IMR-90 (cell line): Measurements from ENCODE around the gene FAR2. TPM values are rescaled to one million over a fixed set of nuclear protein-coding genes. Genes with fewer than 3 reads are reported as not detected.

Experiments used
- ATAC-seq: fragments of 200-7000 bp; cut with Tn5 transposase; 2 replicates; pipeline ENCODE4 v1.9.1; 2020; ENCODE audit warnings: low read depth, mild to moderate bottlenecking, moderate library complexity
- BruUV-seq: library from RNA; stranded (reverse); fragments of 400-500 nt; replicated peaks from 2 replicates; lab custom pipeline; 2021; lab: Mats Ljungman, UMichigan
- CTCF ChIA-PET: fragments of 300-600 bp; formaldehyde crosslinking; extraction: SDS; loops from one replicate; lab custom pipeline; 2021; ENCODE audit warnings: antibody characterized with exemption; lab: Yijun Ruan, JAX
- POLR2A ChIA-PET: fragments of 300-600 bp; sonication (Branson Sonifier 250); formaldehyde crosslinking; loops from one replicate; lab custom pipeline; 2022; ENCODE audit warnings: antibody characterized with exemption; ENCODE audit not compliant: unreplicated experiment; lab: Charles Lee
- DNase-seq: peaks from one replicate; pipeline ENCODE4 v3.0.0; 2013
- H2AFZ ChIP-seq: replicated peaks from 2 replicates; pipeline ENCODE3; 2013; ENCODE audit warnings: low read length, mild to moderate bottlenecking; ENCODE audit not compliant: poor library complexity
- H2AK5ac ChIP-seq: 2 replicates; pipeline ENCODE4 v1.6.1; 2013; ENCODE audit warnings: low read depth, low read length, inconsistent platforms
- H2AK9ac ChIP-seq: replicated peaks from 2 replicates; pipeline ENCODE3; 2013; ENCODE audit warnings: mild to moderate bottlenecking, low read depth, low read length, moderate library complexity; ENCODE audit not compliant: poor library complexity
- H2BK120ac ChIP-seq: 2 replicates; pipeline ENCODE4 v1.6.1; 2013; ENCODE audit warnings: low read depth, low read length, inconsistent platforms
- H2BK15ac ChIP-seq: 3 replicates; pipeline ENCODE4 v1.6.1; 2013; ENCODE audit warnings: low read depth, low read length, inconsistent platforms
- H2BK20ac ChIP-seq: 2 replicates; pipeline ENCODE4 v1.6.1; 2013; ENCODE audit warnings: low read depth, mild to moderate bottlenecking, inconsistent platforms, low read length, moderate library complexity
- H2BK5ac ChIP-seq: 2 replicates; pipeline ENCODE4 v1.6.1; 2013; ENCODE audit warnings: mild to moderate bottlenecking, low read depth, low read length, inconsistent platforms; ENCODE audit not compliant: poor library complexity, severe bottlenecking
- H3K14ac ChIP-seq: replicated peaks from 2 replicates; pipeline ENCODE4 v1.6.1; 2013; ENCODE audit warnings: low read depth, low read length, inconsistent platforms
- H3K18ac ChIP-seq: 2 replicates; pipeline ENCODE4 v1.6.1; 2013; ENCODE audit warnings: low read depth, low read length, control low read depth
- H3K23ac ChIP-seq: 2 replicates; pipeline ENCODE4 v1.6.1; 2013; ENCODE audit warnings: low read depth, low read length, inconsistent platforms
- H3K27ac ChIP-seq: 2 replicates; pipeline ENCODE4 v1.5.1; 2013; ENCODE audit warnings: mild to moderate bottlenecking, control low read depth, low read length; ENCODE audit not compliant: insufficient read depth
- H3K27me3 ChIP-seq: 2 replicates; pipeline ENCODE4 v1.6.1; 2013; ENCODE audit warnings: low read length; ENCODE audit not compliant: control insufficient read depth, insufficient read depth
- H3K36me3 ChIP-seq: 2 replicates; pipeline ENCODE4 v1.6.1; 2013; ENCODE audit warnings: low read length, mixed read lengths; ENCODE audit not compliant: control insufficient read depth, insufficient read depth
- H3K4ac ChIP-seq: 2 replicates; pipeline ENCODE4 v1.6.1; 2013; ENCODE audit warnings: low read depth, low read length, inconsistent platforms
- H3K4me1 ChIP-seq: 2 replicates; pipeline ENCODE4 v1.6.1; 2013; ENCODE audit warnings: low read length, mixed read lengths; ENCODE audit not compliant: control insufficient read depth, insufficient read depth
- H3K4me2 ChIP-seq: 2 replicates; pipeline ENCODE4 v1.6.1; 2013; ENCODE audit warnings: low read depth, mild to moderate bottlenecking, control low read depth, low read length, moderate library complexity
- H3K4me3 ChIP-seq: 2 replicates; pipeline ENCODE4 v1.5.1; 2013; ENCODE audit warnings: low read depth, mild to moderate bottlenecking, control low read depth, low read length, moderate library complexity; ENCODE audit not compliant: insufficient read depth
- H3K56ac ChIP-seq: 2 replicates; pipeline ENCODE4 v1.6.1; 2013; ENCODE audit warnings: low read length, inconsistent platforms; ENCODE audit not compliant: insufficient read depth; ENCODE audit errors: extremely low read depth
- H3K79me1 ChIP-seq, 2 experiments: 2 replicates each; pipeline ENCODE4 v1.6.1; 2013; ENCODE audit warnings: low read length in 2 of 2, inconsistent platforms in 1 of 2, low read depth in 1 of 2
- H3K9ac ChIP-seq: 2 replicates; pipeline ENCODE4 v1.6.1; 2013; ENCODE audit warnings: low read depth, low read length, control low read depth
- H3K9me1 ChIP-seq: 2 replicates; pipeline ENCODE4 v1.6.1; 2013; ENCODE audit warnings: low read length, inconsistent platforms; ENCODE audit not compliant: insufficient read depth
- H3K9me3 ChIP-seq: 2 replicates; pipeline ENCODE4 v1.6.1; 2013; ENCODE audit warnings: low read length; ENCODE audit not compliant: control insufficient read depth, insufficient read depth
- H4K20me1 ChIP-seq: 2 replicates; pipeline ENCODE4 v1.6.1; 2013; ENCODE audit warnings: low read length, inconsistent platforms; ENCODE audit not compliant: insufficient read depth
- H4K5ac ChIP-seq: 2 replicates; pipeline ENCODE4 v1.6.1; 2013; ENCODE audit warnings: mild to moderate bottlenecking, low read depth, low read length, control low read depth
- H4K8ac ChIP-seq, 2 experiments: 2 replicates each; pipeline ENCODE4 v1.6.1; 2013; ENCODE audit warnings: low read depth in 2 of 2, low read length in 2 of 2, control low read depth in 1 of 2, inconsistent platforms in 1 of 2
- H4K91ac ChIP-seq: 2 replicates; pipeline ENCODE4 v1.6.1; 2013; ENCODE audit warnings: low read depth, low read length, inconsistent platforms; ENCODE audit not compliant: insufficient read depth
- BHLHE40 ChIP-seq: fragments of 150-350 bp; IDR thresholded peaks from 2 replicates; pipeline ENCODE4 v1.6.1; 2016; ENCODE audit warnings: mild to moderate bottlenecking, low read depth, low read length
- CEBPB ChIP-seq: IDR thresholded peaks from 2 replicates; pipeline ENCODE4 v1.6.1; 2012; ENCODE audit warnings: low read depth, low read length, improper control_type of control experiment
- CHD1 ChIP-seq: IDR thresholded peaks from 2 replicates; pipeline ENCODE4 v1.6.1; 2012; ENCODE audit warnings: low read depth, low read length, improper control_type of control experiment
- ELK1 ChIP-seq: fragments of 150-350 bp; IDR thresholded peaks from 2 replicates; pipeline ENCODE4 v1.6.1; 2016; ENCODE audit warnings: low read depth, mild to moderate bottlenecking, low read length, moderate library complexity, borderline replicate concordance
- FOS ChIP-seq: fragments of 150-350 bp; IDR thresholded peaks from 2 replicates; pipeline ENCODE4 v1.6.1; 2016; ENCODE audit warnings: low read depth, low read length
- MAFK ChIP-seq: IDR thresholded peaks from 2 replicates; pipeline ENCODE4 v1.6.1; 2012; ENCODE audit warnings: low read depth, low read length, improper control_type of control experiment
- MAZ ChIP-seq: IDR thresholded peaks from 2 replicates; pipeline ENCODE4 v1.6.1; 2012; ENCODE audit warnings: low read depth, mild to moderate bottlenecking, low read length, improper control_type of control experiment, moderate library complexity, borderline replicate concordance
- MXI1 ChIP-seq: IDR thresholded peaks from 2 replicates; pipeline ENCODE4 v1.6.1; 2012; ENCODE audit warnings: low read depth, mild to moderate bottlenecking, low read length, moderate library complexity, borderline replicate concordance
- NFE2L2 ChIP-seq: fragments of 150-350 bp; IDR thresholded peaks from 2 replicates; pipeline ENCODE4 v1.6.1; 2016; ENCODE audit warnings: low read depth, mild to moderate bottlenecking, low read length
- POLR2A ChIP-seq: IDR thresholded peaks from 2 replicates; pipeline ENCODE4 v1.6.1; 2012; ENCODE audit warnings: mild to moderate bottlenecking, low read depth, low read length
- RAD21 ChIP-seq: IDR thresholded peaks from 2 replicates; pipeline ENCODE4 v1.6.1; 2012; ENCODE audit warnings: low read length, improper control_type of control experiment
- RCOR1 ChIP-seq: IDR thresholded peaks from 2 replicates; pipeline ENCODE4 v1.6.1; 2012; ENCODE audit warnings: mild to moderate bottlenecking, low read length, improper control_type of control experiment; ENCODE audit not compliant: insufficient replicate concordance
- RFX5 ChIP-seq: IDR thresholded peaks from 2 replicates; pipeline ENCODE4 v1.8.0; 2012; ENCODE audit warnings: low read depth, mild to moderate bottlenecking, low read length, moderate library complexity
- SMC3 ChIP-seq: fragments of 150-350 bp; IDR thresholded peaks from 2 replicates; pipeline ENCODE4 v1.6.1; 2016; ENCODE audit warnings: low read depth, mild to moderate bottlenecking, antibody characterized with exemption, low read length, moderate library complexity
- WGBS, 2 experiments: methylation state at CpG; one replicate each; pipeline versions ENCODE4 v1.1.5 to v1.1.7; 2013; ENCODE audit warnings: missing lambda C conversion rate in 2 of 2; ENCODE audit not compliant: insufficient read length in 1 of 2; ENCODE audit errors: extremely low coverage in 2 of 2; 5-methylcytosine and 5-hydroxymethylcytosine counted together
- dilution Hi-C: fragments of 300-500 bp; cut with HindIII; formaldehyde crosslinking; loops from one replicate; pipeline ENCODE4 v1.14.3; 2018; ENCODE audit warnings: low sequenced_read_pairs; ENCODE audit not compliant: unreplicated experiment
- in situ Hi-C: fragments of 300-500 bp; cut with MboI; formaldehyde crosslinking; loops from 3 replicates; pipeline ENCODE4 v1.14.3; 2019; ENCODE audit warnings: low sequenced_read_pairs, inconsistent platforms, mixed read lengths
- intact Hi-C: fragments of 100-400 bp; cut with micrococcal nuclease; formaldehyde crosslinking; loops from 2 replicates; pipeline ENCODE4 v1.10.0; 2022
- polyA plus RNA-seq, 3 experiments: library from polyadenylated mRNA; depleted of rRNA; stranded (reverse); fragments of >200 nt; gene quantifications; 2 replicates each; pipeline ENCODE4 v1.2.3, GENCODE V29; 2012; ENCODE audit warnings: low replicate concordance in 1 of 3
- total RNA-seq: library from RNA; depleted of rRNA; stranded (reverse); fragments of >200 nt; gene quantifications from 2 replicates; pipeline ENCODE4 v1.2.3, GENCODE V29; 2012
- TF ChIP-seq, protein P1 (sequence below): fragments of 150-350 bp; IDR thresholded peaks from 2 replicates; pipeline ENCODE4 v1.6.1; 2017; ENCODE audit warnings: mild to moderate bottlenecking, antibody characterized with exemption, low read length, low read depth
- TF ChIP-seq, protein P2 (sequence below): conservative IDR thresholded peaks from 2 replicates; pipeline ENCODE4 v1.5.1; 2012; ENCODE audit warnings: mild to moderate bottlenecking, low read depth, low read length, improper control_type of control experiment

FAR2 gene
- total and polyA plus RNA-seq, 2 of the 4 experiments (the other 2 are of a cell fraction) = 1.1 to 2.0 TPM

DNA sequence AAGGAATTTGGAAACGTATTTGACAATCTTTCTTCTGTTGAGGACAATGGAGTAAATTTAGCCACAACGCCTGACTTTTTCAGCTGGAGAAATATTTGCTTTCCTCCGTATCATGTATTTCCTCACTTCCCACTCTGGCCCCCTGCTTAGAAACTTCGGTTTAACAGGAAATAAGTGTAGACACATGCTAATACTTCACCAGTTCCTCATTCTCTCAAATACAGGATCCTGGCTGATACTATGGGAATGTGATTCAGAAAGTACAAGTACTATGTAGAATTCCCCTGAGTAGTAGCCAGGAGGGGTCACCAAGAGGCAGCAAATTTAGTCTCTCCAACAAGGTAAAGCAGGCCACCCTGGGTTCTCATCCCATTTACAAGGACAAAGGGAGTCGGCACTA, 58.0 kb downstream of the FAR2 start:
- Histone ChIP-seq H4K5ac (no peak overlapping the region), H2AFZ (no peak overlapping the region), H4K20me1 (no peaks in the 10 kb centered on the region), H4K91ac (no peak overlapping the region), H3K4me3 (no peak overlapping the region), H4K8ac (no peak overlapping the region), H2BK5ac (no peak overlapping the region), H3K56ac (no peak overlapping the region), H3K36me3 (no peaks in the 10 kb centered on the region), H3K23ac (no peak overlapping the region), H3K9me3 (no peaks in the 10 kb centered on the region), H3K9me1 (no peaks in the 10 kb centered on the region), H3K9ac (no peak overlapping the region), H3K4me2 (no peak overlapping the region), H3K79me1 (no peaks in the 10 kb centered on the region), H3K4ac (no peak overlapping the region), H3K27ac (no peak overlapping the region), H2BK15ac (no peak overlapping the region), H3K27me3 (no peaks in the 10 kb centered on the region), H2AK5ac (no peak overlapping the region), H2BK20ac (no peak overlapping the region), H3K18ac (no peak overlapping the region), H3K14ac (no peak overlapping the region), H3K4me1 (no peaks in the 10 kb centered on the region), H2BK120ac (no peak overlapping the region), H2AK9ac (no peak overlapping the region)
- BruUV-seq = no TSS peak
- intact Hi-C loops = no loop called here
- CTCF ChIA-PET = no interaction called here
- POLR2A ChIA-PET = no interaction called here
- dilution Hi-C loops = no loop called here
- WGBS, 2 experiments = 67% methylated on average over 1 of the region's 5 CpGs; no CpG with 5 or more reads in 1 of the 2 experiments
- ATAC-seq = no peak
- no peak for DNase-seq
- TF ChIP-seq RFX5 (no peak), SMC3 (no peak), MXI1 (no peak), CEBPB (no peak), POLR2A (no peak), CHD1 (no peak), RCOR1 (no peak), BHLHE40 (no peak), NFE2L2 (no peak), FOS (no peak), ELK1 (no peak), MAZ (no peak), MAFK (no peak), RAD21 (no peak)
- TF ChIP-seq, protein P1, sequence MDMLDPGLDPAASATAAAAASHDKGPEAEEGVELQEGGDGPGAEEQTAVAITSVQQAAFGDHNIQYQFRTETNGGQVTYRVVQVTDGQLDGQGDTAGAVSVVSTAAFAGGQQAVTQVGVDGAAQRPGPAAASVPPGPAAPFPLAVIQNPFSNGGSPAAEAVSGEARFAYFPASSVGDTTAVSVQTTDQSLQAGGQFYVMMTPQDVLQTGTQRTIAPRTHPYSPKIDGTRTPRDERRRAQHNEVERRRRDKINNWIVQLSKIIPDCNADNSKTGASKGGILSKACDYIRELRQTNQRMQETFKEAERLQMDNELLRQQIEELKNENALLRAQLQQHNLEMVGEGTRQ = no peak
- TF ChIP-seq, protein P2, sequence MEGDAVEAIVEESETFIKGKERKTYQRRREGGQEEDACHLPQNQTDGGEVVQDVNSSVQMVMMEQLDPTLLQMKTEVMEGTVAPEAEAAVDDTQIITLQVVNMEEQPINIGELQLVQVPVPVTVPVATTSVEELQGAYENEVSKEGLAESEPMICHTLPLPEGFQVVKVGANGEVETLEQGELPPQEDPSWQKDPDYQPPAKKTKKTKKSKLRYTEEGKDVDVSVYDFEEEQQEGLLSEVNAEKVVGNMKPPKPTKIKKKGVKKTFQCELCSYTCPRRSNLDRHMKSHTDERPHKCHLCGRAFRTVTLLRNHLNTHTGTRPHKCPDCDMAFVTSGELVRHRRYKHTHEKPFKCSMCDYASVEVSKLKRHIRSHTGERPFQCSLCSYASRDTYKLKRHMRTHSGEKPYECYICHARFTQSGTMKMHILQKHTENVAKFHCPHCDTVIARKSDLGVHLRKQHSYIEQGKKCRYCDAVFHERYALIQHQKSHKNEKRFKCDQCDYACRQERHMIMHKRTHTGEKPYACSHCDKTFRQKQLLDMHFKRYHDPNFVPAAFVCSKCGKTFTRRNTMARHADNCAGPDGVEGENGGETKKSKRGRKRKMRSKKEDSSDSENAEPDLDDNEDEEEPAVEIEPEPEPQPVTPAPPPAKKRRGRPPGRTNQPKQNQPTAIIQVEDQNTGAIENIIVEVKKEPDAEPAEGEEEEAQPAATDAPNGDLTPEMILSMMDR = no peak
- in situ Hi-C loops = no loop called here
